Kidney (tissue), 14 donors: ENCODE measurements around the gene ANKRD12. TPM values are rescaled to one million over a fixed set of nuclear protein-coding genes. Genes with fewer than 3 reads are reported as not detected.

Source experiments
- DNase-seq, 5 donors: peaks; one replicate each; pipeline ENCODE4 v3.0.0-alpha.2; 2013 to 2020
- FAIRE-seq: peaks from 2 replicates; lab custom pipeline; 2012; peaks lifted over from hg19 to GRCh38; lab: Jason Lieb, UNC
- H3K27ac ChIP-seq, 2 donors: one replicate each; pipeline ENCODE4 v1.7.0; 2013; ENCODE audit warnings: low read depth in 2 of 2, low read length in 2 of 2, inconsistent platforms in 1 of 2
- H3K27me3 ChIP-seq: one replicate; pipeline ENCODE4 v1.7.1; 2013; ENCODE audit warnings: low read length, inconsistent platforms; ENCODE audit not compliant: control insufficient read depth, insufficient read depth
- H3K36me3 ChIP-seq, 3 donors: one replicate each; pipeline versions ENCODE4 v1.7.0 to v1.7.1; 2013; ENCODE audit warnings: low read length in 3 of 3, control low read depth in 1 of 3, inconsistent platforms in 1 of 3; ENCODE audit not compliant: insufficient read depth in 3 of 3, control insufficient read depth in 2 of 3
- H3K4me1 ChIP-seq, 3 donors: one replicate each; pipeline versions ENCODE4 v1.7.0 to v1.7.1; 2013; ENCODE audit warnings: low read length in 3 of 3, inconsistent platforms in 1 of 3, low read depth in 1 of 3; ENCODE audit not compliant: control insufficient read depth in 2 of 3, insufficient read depth in 2 of 3
- H3K4me3 ChIP-seq, 3 donors: one replicate each; pipeline versions ENCODE4 v1.7.0 to v1.8.1; 2013; ENCODE audit warnings: low read length in 3 of 3, control low read depth in 1 of 3, inconsistent platforms in 1 of 3
- H3K9ac ChIP-seq, 3 donors: one replicate each; pipeline versions ENCODE4 v1.7.0 to v1.7.1; 2013; ENCODE audit warnings: low read length in 3 of 3, control low read depth in 1 of 3, inconsistent platforms in 1 of 3
- H3K9me3 ChIP-seq, 3 donors: one replicate each; pipeline versions ENCODE4 v1.7.0 to v1.7.1; 2013; ENCODE audit warnings: low read length in 3 of 3, control low read depth in 1 of 3, inconsistent platforms in 1 of 3; ENCODE audit not compliant: control insufficient read depth in 2 of 3, insufficient read depth in 1 of 3
- CTCF ChIP-seq: IDR thresholded peaks from 3 replicates; pipeline ENCODE4 v1.5.1; 2012; ENCODE audit warnings: mild to moderate bottlenecking, moderate library complexity, borderline replicate concordance; ENCODE audit not compliant: insufficient read depth; ENCODE audit errors: extremely low read depth
- intact Hi-C: fragments of 100-400 bp; cut with DNase I; formaldehyde crosslinking; loops from one replicate; pipeline ENCODE4 v1.11.1; 2022
- polyA plus RNA-seq: library from polyadenylated mRNA; stranded (reverse); fragments of 350-450 nt; fragmentation: Illumina TruSeq; extraction: RNeasy Lipid Tissue Mini Kit (QIAGEN cat#74804); gene quantifications from one replicate; pipeline ENCODE4 v1.2.3, GENCODE V29; 2014; ENCODE audit warnings: low read depth, low replicate concordance; ENCODE audit not compliant: insufficient read depth
- total RNA-seq: library from RNA; stranded (reverse); fragmentation: NEBNext Ultra II Directional; extraction: Animal tissue kit (Norgen Biotek cat#: 25700); gene quantifications from one replicate; pipeline ENCODE4 v1.2.1, GENCODE V29; 2021
- donor health status: control.
- donor health status: control.
- donor health status: control.
- donor health status: control.
- donor health status: control.
- donor health status: DM: yes; HTN: yes; CAD: no.
- donor health status: Normal renal cell carcinoma (clear cell type).

Gene ANKRD12
- total and polyA plus RNA-seq, 2 donors from 2014 or later = 3.9 to 81.8 TPM

- Histone ChIP-seq H3K36me3 (no peaks in the 10 kb centered on the region), H3K27ac (no peak overlapping the region), H3K9ac (no peak overlapping the region), H3K27me3 (no peaks in the 10 kb centered on the region), H3K4me3 (no peak overlapping the region), H3K9me3 (no peaks in the 10 kb centered on the region), H3K4me1 (no peaks in the 10 kb centered on the region)
- no peak for TF ChIP-seq CTCF
- intact Hi-C loops = no loop called here
- FAIRE-seq (no peak), DNase-seq (no peak)
These were observed 182.8 kb downstream of the ANKRD12 start for GRCh38 chr18:9319333-9319732.

- H3K9me3 ChIP-seq = no peaks in the 10 kb centered on the region
- H3K36me3 ChIP-seq = no peaks in the 10 kb centered on the region
- no peaks in the 10 kb centered on the region for H3K4me1 ChIP-seq
- DNase-seq (peak in 2 of 5 donors; percentile 54 to 77), FAIRE-seq (no peak)
- TF ChIP-seq CTCF = no peak
- no peak overlapping the region for H3K9ac ChIP-seq
- intact Hi-C loops = no loop called here
- H3K27ac ChIP-seq = no peak overlapping the region
- H3K27me3 ChIP-seq = no peaks in the 10 kb centered on the region
- H3K4me3 ChIP-seq = no peak overlapping the region
These were observed 184.5 kb downstream of the ANKRD12 start for GRCh38 chr18:9321017-9321452.

DNA sequence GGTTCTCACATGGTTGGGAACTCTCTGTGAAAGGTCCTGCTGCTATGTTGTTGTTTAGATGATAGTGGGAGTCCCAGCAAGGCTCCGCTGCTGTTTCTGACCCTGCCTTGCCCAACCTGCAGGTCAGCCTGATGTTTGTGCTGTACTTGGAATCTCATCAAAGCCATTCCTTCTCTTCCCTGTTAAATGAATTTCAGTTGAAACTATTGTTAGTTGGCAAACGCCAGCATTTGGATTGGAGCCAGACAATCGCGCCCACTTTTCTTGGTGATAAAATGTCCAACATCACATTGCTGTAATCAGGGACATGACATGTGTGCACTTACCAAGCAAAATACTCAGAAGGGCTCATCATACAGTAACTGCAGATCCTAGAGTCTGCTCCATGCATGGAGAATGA lies 185.2 kb downstream of the ANKRD12 start:
- Histone ChIP-seq H3K27me3 (no peaks in the 10 kb centered on the region), H3K9ac (no peak overlapping the region), H3K27ac (no peak overlapping the region), H3K9me3 (no peaks in the 10 kb centered on the region), H3K4me3 (no peak overlapping the region), H3K4me1 (no peaks in the 10 kb centered on the region), H3K36me3 (no peaks in the 10 kb centered on the region)
- no peak for TF ChIP-seq CTCF
- FAIRE-seq (no peak), DNase-seq (peak in 1 of 5 donors; percentile 4)
- intact Hi-C loops = no loop called here

DNA sequence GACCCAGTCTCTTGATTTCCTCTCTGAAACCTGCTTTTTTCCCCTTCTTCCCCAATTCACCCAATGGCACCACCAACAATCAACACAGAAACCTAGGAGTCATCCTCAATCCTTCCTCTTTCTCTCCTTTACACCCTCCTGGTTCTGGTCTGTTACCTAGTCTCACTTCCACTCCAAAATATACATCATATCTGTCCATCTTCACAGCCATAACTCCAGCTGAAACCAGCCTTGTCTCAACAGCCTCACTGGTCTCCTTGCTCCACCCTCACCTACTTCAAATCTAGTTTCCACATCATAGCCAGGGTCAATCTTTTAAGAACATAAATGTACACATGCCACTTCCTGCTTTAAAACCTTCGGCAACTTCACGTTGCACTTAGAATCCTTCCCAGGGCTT lies 186.2 kb downstream of the ANKRD12 start:
- no peak for FAIRE-seq
- TF ChIP-seq CTCF = no peak

More for the DNA sequence above, 186.2 kb downstream of the ANKRD12 start:
- no peak for DNase-seq
- Histone ChIP-seq H3K4me1 (no peaks in the 10 kb centered on the region), H3K4me3 (no peak overlapping the region), H3K36me3 (no peaks in the 10 kb centered on the region), H3K27me3 (no peaks in the 10 kb centered on the region), H3K9me3 (no peaks in the 10 kb centered on the region), H3K9ac (no peak overlapping the region), H3K27ac (no peak overlapping the region)
- intact Hi-C loops = no loop called here
